Subcutaneous abdominal adipose tissue (tissue), 5 donors: Measurements from ENCODE around the gene HSD17B10.

Experiments
- H3K27ac ChIP-seq: one replicate; pipeline ENCODE4 v1.7.0; 2013; ENCODE audit warnings: low read depth, mild to moderate bottlenecking, inconsistent platforms, low read length, moderate library complexity
- H3K27me3 ChIP-seq, 5 donors: one replicate each; pipeline ENCODE4 v1.7.0; 2013; ENCODE audit warnings: low read length in 5 of 5, inconsistent platforms in 1 of 5; ENCODE audit not compliant: control insufficient read depth in 5 of 5, insufficient read depth in 4 of 5
- H3K36me3 ChIP-seq, 5 donors: one replicate each; pipeline ENCODE4 v1.7.0; 2013; ENCODE audit warnings: low read length in 5 of 5; ENCODE audit not compliant: control insufficient read depth in 5 of 5, insufficient read depth in 5 of 5
- H3K4me1 ChIP-seq, 5 donors: one replicate each; pipeline ENCODE4 v1.7.0; 2013; ENCODE audit warnings: low read length in 5 of 5, mild to moderate bottlenecking in 3 of 5, moderate library complexity in 1 of 5; ENCODE audit not compliant: control insufficient read depth in 5 of 5, insufficient read depth in 5 of 5
- H3K4me3 ChIP-seq, 5 donors: one replicate each; pipeline ENCODE4 v1.7.0; 2013; ENCODE audit warnings: low read length in 5 of 5, low read depth in 1 of 5
- H3K9ac ChIP-seq, 5 donors: one replicate each; pipeline ENCODE4 v1.7.0; 2013; ENCODE audit warnings: low read length in 5 of 5, mild to moderate bottlenecking in 4 of 5, moderate library complexity in 3 of 5
- H3K9me3 ChIP-seq, 5 donors: one replicate each; pipeline ENCODE4 v1.7.0; 2013; ENCODE audit warnings: low read length in 5 of 5; ENCODE audit not compliant: control insufficient read depth in 5 of 5
- donor health status: healthy.
- donor health status: healthy.
- donor health status: healthy.
- donor health status: healthy.
- donor health status: healthy.

The HSD17B10 gene

DNA sequence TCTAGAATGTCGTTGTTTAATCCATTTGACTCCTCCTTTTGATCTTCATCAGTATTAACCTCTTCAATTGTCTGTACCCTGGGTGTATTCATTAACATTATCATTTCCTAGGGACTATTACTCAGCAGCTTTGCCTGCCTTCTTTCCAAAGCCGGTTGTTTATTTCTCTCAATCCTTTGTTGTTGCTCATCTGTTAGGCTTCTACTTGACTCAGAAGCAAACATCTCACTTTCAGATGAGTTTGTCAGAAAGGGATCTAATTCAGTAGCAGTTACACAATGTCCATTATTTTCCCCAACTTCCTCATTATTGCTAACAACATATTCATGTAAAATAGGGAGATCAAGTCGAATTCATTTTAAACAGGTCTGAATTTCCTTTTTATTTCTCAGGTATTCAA lies 22.1 kb upstream of the HSD17B10 start:
- Histone ChIP-seq H3K27ac (no peak overlapping the region), H3K4me1 (no peaks in the 10 kb centered on the region), H3K4me3 (no peak overlapping the region), H3K9me3 (no peaks in the 10 kb centered on the region), H3K9ac (no peak overlapping the region), H3K27me3 (peaks cover 0 to 9% (median 6%) of the 10 kb centered on the region in 5 donors), H3K36me3 (no peaks in the 10 kb centered on the region)

DNA sequence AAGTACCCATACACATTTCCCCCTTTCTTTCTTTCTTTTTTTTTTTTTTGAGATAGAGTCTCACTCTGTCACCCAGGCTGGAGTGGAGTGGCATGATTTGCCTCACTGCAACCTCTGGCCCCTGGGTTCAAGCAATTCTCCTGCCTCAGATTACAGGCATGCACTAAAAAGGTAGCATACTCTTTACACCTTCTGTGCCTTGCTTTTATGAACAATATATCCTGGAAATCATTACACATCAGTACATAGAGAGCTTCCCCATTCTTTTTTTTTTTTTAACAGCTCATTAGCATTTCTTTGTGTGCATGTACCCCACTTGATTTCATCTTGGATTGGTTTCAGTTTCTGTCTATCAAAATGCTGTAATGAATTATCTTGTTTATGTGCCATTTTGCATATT lies 18.6 kb upstream of the HSD17B10 start:
- no peak overlapping the region for H3K27ac ChIP-seq
- no peak overlapping the region for H3K4me3 ChIP-seq
- H3K27me3 ChIP-seq, result peaks cover 4 to 11% (median 9%) of the 10 kb centered on the region in 5 donors
- no peaks in the 10 kb centered on the region for H3K4me1 ChIP-seq
- no peak overlapping the region for H3K9ac ChIP-seq
- H3K9me3 ChIP-seq, result no peaks in the 10 kb centered on the region
- no peaks in the 10 kb centered on the region for H3K36me3 ChIP-seq

DNA sequence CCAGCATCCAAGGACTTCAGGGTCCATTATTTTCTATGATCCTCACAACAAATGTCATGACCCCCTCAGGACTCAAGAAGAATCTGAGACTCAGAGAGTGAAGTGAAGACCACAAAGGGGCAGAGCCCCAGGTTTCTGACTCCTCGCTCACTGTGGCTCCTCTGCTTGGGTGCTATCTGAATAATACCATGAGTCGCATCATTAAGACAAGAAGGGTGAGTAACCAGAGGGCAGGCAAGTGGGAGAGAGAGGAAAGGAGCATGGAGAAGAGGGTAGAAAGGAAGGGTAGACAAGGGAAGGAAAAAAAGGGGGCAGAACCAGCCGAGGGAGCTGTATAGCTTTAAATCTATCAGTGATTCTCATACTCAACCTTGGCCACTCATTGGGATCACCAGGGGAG lies 15.5 kb upstream of the HSD17B10 start:
- H3K27ac ChIP-seq, result no peak overlapping the region
- peaks cover 0 to 19% (median 8%) of the 10 kb centered on the region in 5 donors for H3K27me3 ChIP-seq
- H3K36me3 ChIP-seq, result no peaks in the 10 kb centered on the region
- H3K9me3 ChIP-seq, result no peaks in the 10 kb centered on the region
- H3K9ac ChIP-seq, result no peak overlapping the region
- H3K4me1 ChIP-seq, result no peaks in the 10 kb centered on the region
- no peak overlapping the region for H3K4me3 ChIP-seq

DNA sequence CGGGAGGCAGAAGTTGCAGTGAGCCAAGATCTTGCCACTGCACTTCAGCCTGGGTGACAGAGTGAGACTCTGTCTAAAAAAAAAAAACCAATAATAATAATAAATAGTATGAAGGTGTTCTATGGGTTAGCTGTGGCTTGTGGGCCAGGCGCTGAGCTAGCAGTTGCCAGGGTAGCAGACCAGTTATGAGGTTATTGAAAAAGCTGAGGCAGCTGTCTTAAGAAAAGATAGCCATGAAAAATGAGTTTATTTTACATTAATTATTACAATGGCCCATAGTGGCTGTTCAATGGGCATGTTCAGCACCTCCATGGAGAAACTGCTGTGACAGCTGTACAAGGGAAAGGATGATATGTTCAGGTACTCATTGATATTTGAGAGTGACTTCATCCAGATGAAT lies 13.3 kb upstream of the HSD17B10 start:
- H3K4me3 ChIP-seq, result no peak overlapping the region
- H3K27ac ChIP-seq, result no peak overlapping the region
- H3K9me3 ChIP-seq, result no peaks in the 10 kb centered on the region
- peaks cover 0 to under 1% (median 0%) of the 10 kb centered on the region in 5 donors for H3K4me1 ChIP-seq
- no peaks in the 10 kb centered on the region for H3K36me3 ChIP-seq
- no peak overlapping the region for H3K9ac ChIP-seq
- H3K27me3 ChIP-seq, result peaks cover under 1 to 14% (median 10%) of the 10 kb centered on the region in 5 donors

DNA sequence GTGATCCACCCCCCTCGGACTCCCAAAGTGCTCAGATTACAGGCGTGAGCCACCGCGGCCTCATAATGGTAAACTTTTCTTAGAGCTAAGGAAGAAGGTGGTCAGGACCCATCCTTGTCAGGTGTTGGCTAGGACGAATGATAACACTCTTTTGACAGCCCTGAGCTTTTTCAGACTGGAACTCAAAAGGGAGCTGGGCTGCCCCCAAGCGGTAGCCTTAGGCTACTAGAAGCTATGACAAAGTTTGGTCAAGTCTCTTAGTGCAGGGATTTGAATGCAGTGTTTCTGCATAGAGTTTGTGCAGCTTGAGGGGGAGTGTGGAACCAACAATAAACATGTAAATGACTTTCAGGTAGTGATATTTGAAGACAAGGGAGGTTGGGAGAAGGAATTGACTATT lies 11.8 kb upstream of the HSD17B10 start:
- peaks cover 9 to 25% (median 17%) of the 10 kb centered on the region in 5 donors for H3K27me3 ChIP-seq
- H3K9ac ChIP-seq, result no peak overlapping the region
- no peak overlapping the region for H3K27ac ChIP-seq
- no peaks in the 10 kb centered on the region for H3K9me3 ChIP-seq
- peaks cover 0 to 15% (median 13%) of the 10 kb centered on the region in 5 donors for H3K4me1 ChIP-seq
- H3K4me3 ChIP-seq, result no peak overlapping the region
- H3K36me3 ChIP-seq, result no peaks in the 10 kb centered on the region

DNA sequence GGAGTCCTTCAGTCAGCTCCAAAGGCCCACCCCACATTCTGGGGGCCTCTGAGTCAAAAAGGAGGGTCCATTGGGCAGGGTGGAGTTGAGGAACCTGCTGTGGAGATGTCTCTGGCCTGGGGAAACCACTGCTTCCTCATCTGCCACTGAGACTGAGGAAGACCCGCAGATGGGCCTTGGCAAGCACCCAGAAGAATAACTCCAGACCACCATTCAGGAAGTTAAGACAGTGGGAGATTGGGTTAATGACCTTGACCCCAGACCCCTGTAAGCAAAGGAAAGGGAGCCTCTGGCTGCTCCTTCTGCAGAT lies 8.1 kb upstream of the HSD17B10 start:
- Histone ChIP-seq H3K9ac (no peak overlapping the region), H3K27ac (no peak overlapping the region), H3K4me1 (peaks cover 0 to 22% (median 21%) of the 10 kb centered on the region in 5 donors), H3K36me3 (no peaks in the 10 kb centered on the region), H3K27me3 (peaks cover 7 to 33% (median 23%) of the 10 kb centered on the region in 5 donors), H3K4me3 (peak overlapping the region in 1 of 5 donors; percentile 54), H3K9me3 (no peaks in the 10 kb centered on the region)

DNA sequence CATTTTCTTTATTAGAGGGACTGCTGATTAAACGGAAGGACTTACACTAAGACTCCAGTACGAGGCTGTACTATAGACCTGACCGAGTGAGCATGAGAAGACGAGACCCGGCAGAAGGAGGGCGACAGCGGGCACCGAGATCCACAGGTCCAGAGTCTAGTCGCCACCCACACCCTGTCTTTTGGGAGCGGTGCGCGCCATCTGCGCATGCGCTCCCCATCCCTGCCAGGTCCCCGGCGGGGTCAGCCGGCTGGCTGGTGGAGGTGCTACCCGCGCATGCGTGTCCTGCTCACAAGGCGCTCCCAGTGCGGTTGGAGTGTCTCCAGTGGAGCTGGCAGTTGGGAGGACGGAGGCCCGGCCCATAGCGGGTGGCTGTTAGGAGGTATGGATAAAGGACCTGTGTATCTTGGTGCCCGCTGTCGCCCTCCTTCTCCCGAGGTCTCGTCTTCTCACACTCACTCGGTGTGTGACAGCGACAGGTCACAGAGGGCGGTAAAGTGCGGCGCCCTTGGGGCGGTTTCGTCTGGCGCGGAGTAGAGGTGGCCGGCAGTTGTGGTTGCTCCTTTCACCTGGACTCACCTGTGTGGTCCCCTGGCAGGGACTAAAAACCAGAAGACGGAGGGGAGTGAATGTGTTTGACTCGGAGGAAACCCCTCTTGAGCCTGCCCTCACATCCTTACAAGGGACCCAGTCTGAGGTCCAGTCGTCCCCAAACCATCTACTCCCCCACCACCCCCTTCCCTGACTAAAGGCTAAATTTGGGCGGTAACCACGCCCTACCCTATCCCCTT lies 7.6 kb upstream of the HSD17B10 start:
- H3K9me3 ChIP-seq, result no peaks in the 10 kb centered on the region
- peak overlapping the region; percentile 53 to 70 (median 59) for H3K4me3 ChIP-seq
- peak overlapping the region in 3 of 5 donors; percentile 26 to 39 (median 35) for H3K9ac ChIP-seq
- peaks cover 0 to 22% (median 21%) of the 10 kb centered on the region in 5 donors for H3K4me1 ChIP-seq
- no peak overlapping the region for H3K27ac ChIP-seq
- H3K27me3 ChIP-seq, result peaks cover 5 to 31% (median 23%) of the 10 kb centered on the region in 5 donors
- no peaks in the 10 kb centered on the region for H3K36me3 ChIP-seq

DNA sequence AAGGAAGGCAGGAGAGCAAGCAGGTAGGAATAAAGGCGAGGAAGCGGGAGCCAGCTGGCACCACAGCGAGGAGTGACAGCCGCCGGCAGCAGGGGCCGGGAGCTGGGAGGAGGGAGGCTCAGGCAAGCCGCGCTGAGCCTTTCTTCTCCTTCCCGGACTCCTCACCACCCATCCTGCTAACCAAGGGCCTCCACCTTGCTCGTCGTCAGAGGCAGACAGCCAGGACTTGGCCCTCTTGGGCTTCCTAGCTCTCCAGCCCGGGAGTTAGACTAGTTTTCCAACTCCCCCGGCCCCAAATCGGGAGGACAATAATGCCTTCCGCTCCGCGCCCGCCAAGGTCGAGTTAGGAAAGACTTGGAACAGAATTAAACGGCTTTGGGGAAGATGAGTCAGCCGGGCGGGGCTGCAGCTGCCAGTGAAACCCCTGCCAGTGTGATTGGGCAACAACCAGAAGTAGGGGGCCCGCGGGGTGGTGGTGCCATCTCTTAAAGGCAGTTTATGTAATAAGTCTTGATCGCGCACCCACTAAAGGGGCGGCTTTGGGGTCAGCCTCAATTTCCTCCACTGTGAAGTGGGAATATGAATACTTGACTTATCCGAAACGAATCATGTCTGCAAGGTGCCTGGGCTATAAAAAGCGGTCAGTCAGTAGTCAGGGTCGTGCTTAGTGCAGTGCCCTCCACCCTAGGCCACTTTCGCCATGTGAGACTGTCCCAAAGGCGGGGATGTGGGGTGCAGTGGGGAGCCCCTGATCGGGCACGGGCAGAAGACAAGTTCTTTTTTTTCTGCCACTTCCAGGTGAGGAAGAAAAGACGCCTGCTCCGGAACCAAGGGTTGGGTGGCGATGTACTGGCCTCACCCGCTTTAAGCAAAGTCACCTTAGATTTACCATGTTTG lies 6.7 kb upstream of the HSD17B10 start:
- Histone ChIP-seq H3K4me1 (peaks cover 0 to 22% (median 21%) of the 10 kb centered on the region in 5 donors), H3K9ac (peak overlapping the region in 2 of 5 donors; percentile 26 to 68), H3K9me3 (no peaks in the 10 kb centered on the region), H3K36me3 (no peaks in the 10 kb centered on the region), H3K27me3 (peaks cover 0 to 28% (median 23%) of the 10 kb centered on the region in 5 donors), H3K4me3 (peak overlapping the region; percentile 53 to 70 (median 59)), H3K27ac (no peak overlapping the region)

DNA sequence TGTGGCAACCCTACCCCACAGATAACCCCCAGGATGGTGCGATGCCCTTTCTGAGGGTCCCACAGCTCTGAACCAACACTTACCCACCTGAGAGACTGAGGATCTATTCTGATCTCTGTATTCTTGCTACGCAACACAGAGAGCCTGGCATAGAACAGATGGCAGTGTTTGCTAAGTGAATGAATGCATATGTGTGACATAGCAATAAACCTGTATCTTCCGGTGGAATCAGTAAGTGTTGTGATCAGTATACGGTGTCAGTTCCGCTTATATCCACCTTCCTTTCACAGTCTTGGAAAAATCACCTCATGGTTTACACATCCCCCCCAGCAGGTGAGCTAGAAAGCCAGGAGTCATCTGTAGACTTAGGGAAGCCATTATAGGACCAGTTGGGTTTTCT lies 5.9 kb upstream of the HSD17B10 start:
- H3K27me3 ChIP-seq, result peaks cover 0 to 31% (median 23%) of the 10 kb centered on the region in 5 donors
- H3K27ac ChIP-seq, result no peak overlapping the region
- no peaks in the 10 kb centered on the region for H3K36me3 ChIP-seq
- H3K9ac ChIP-seq, result no peak overlapping the region
- H3K4me1 ChIP-seq, result peaks cover 0 to 22% (median 21%) of the 10 kb centered on the region in 5 donors
- peak overlapping the region in 2 of 5 donors; percentile 54 to 59 for H3K4me3 ChIP-seq
- no peaks in the 10 kb centered on the region for H3K9me3 ChIP-seq

DNA sequence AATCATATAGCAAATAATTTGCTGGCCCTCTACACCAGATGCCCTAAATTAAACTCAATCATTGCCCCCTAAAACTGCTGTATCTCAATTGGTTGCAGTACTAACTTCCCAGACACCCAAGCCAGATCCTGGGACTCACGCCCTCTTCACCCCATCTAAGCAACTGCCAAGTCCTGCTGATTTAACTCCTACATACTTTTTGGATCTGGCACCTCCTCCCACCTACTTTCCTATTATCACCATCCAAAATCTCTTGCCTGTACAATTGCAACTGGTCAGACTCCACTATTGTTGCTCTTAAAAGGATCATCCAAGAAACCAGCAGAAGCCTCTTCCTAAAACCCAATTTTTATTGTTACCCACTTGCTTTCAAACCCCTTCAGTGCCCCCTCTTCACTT lies 4.7 kb upstream of the HSD17B10 start:
- Histone ChIP-seq H3K9ac (no peak overlapping the region), H3K27ac (no peak overlapping the region), H3K4me1 (peaks cover 0 to 33% (median 28%) of the 10 kb centered on the region in 5 donors), H3K4me3 (no peak overlapping the region), H3K36me3 (no peaks in the 10 kb centered on the region), H3K9me3 (no peaks in the 10 kb centered on the region), H3K27me3 (peaks cover 0 to 35% (median 23%) of the 10 kb centered on the region in 5 donors)
